ENCODE data around the gene RNF128. TPM values are rescaled to one million over a fixed set of nuclear protein-coding genes. Genes with fewer than 3 reads are reported as not detected.

Gene RNF128
- total and polyA plus RNA-seq, 10 of the 15 experiments (the other 5 are each of a cell fraction or from before 2014, with no cell fraction given), result 0.10 TPM; not detected in 9

DNA sequence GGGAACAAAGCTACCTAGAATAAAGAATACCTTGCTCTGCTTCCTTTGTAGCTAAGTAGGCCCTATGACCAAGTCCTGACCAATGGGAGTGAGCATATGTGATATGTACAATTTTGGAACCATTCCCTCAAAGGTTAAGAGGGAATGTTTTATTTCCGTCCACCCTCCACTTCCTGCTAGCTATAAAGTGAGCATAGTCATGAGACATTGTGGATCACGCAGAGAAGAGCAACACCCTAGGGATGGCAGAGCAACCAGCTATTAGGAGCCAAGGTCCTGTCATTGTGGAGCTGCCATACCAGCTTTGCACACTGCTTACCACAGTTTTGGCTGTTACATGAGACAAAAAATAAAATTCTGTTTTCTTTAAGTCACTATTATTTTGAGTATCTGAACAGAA, 45.8 kb upstream of the RNF128 start:
- no peak overlapping the region for H2AFZ ChIP-seq (ENCODE audit: control insufficient read depth, low read depth, low read length)
- no peaks in the 10 kb centered on the region for H3K36me3 ChIP-seq (ENCODE audit: control insufficient read depth in 2 of 2, insufficient read depth in 2 of 2, low read length in 1 of 2)
- no peaks in the 10 kb centered on the region for H3K79me2 ChIP-seq (ENCODE audit: control insufficient read depth, insufficient read depth, low read length)
- H4K20me1 ChIP-seq (ENCODE audit: control insufficient read depth, insufficient read depth), result no peaks in the 10 kb centered on the region
- CTCF ChIA-PET, result interaction anchor here (0.8 kb wide), 2 partner anchors 12 to 61 kb away, joined by 3 to 4 read pairs; no protein-coding TSS in a partner anchor
- SMC1A ChIA-PET (ENCODE audit: uncharacterized antibody, unreplicated experiment), result no interaction called here
- no peak overlapping the region for H3K4me3 ChIP-seq
- POLR2A ChIA-PET, result no interaction called here
- DNase-seq (ENCODE audit: low read depth, low spot score) (no peak), FAIRE-seq (no peak), ATAC-seq (no peak)
- H3K9me3 ChIP-seq (replicated peaks; ENCODE audit: control insufficient read depth, insufficient read depth, low read length), result no peaks in the 10 kb centered on the region
- no peak for TF ChIP-seq TAF1 (IDR thresholded peaks at IDR 0.05; ENCODE audit: borderline replicate concordance, low read depth, low read length)
- no peak for TF ChIP-seq CREM (IDR thresholded peaks at IDR 0.05; ENCODE audit: low read depth)
- TF ChIP-seq BACH1 (IDR thresholded peaks at IDR 0.05; ENCODE audit: borderline replicate concordance), result no peak
- TF ChIP-seq RAD51 (IDR thresholded peaks at IDR 0.05), result no peak
- TF ChIP-seq EED (IDR thresholded peaks at IDR 0.05; ENCODE audit: low read depth), result no peak
- no peak for TF ChIP-seq ZNF24 (IDR thresholded peaks at IDR 0.05)
- no peak for TF ChIP-seq PAX8 (IDR thresholded peaks at IDR 0.05)
- TF ChIP-seq CHD2 (IDR thresholded peaks at IDR 0.05; ENCODE audit: borderline replicate concordance, low read depth, low read length), result no peak
- TF ChIP-seq TCF3 (IDR thresholded peaks at IDR 0.05; ENCODE audit: borderline replicate concordance, insufficient read depth, low read depth, low read length), result no peak
- no peak for TF ChIP-seq NFIC (IDR thresholded peaks at IDR 0.05; ENCODE audit: low read depth, low read length)
- TF ChIP-seq NFYA (IDR thresholded peaks at IDR 0.05; ENCODE audit: borderline replicate concordance, low read depth, low read length), result no peak
- TF ChIP-seq NRF1 (conservative IDR thresholded peaks at IDR 0.05; ENCODE audit: low read depth, low read length), result no peak
- no peak for TF ChIP-seq ZNF384 (IDR thresholded peaks at IDR 0.05; ENCODE audit: borderline replicate concordance, low read depth, low read length)
- in situ Hi-C loops (cut with MboI) (no loop called here), intact Hi-C loops (cut with micrococcal nuclease; ENCODE audit: unreplicated experiment) (no loop called here)
- no peak overlapping the region for H3K27ac ChIP-seq (ENCODE audit: control insufficient read depth, insufficient read depth)
- no peaks in the 10 kb centered on the region for H3K27me3 ChIP-seq (replicated peaks in 1 of 2; ENCODE audit: control insufficient read depth in 2 of 2, insufficient read depth in 2 of 2, low read length in 1 of 2)
- H3K4me1 ChIP-seq (ENCODE audit: control insufficient read depth, insufficient read depth, low read length), result no peaks in the 10 kb centered on the region
- H3K9ac ChIP-seq (ENCODE audit: control insufficient read depth, insufficient read depth, low read length), result no peak overlapping the region
- H3K4me2 ChIP-seq (ENCODE audit: control insufficient read depth, insufficient read depth), result no peak overlapping the region
- WGBS (ENCODE audit: insufficient coverage, insufficient replicate concordance, low lambda C conversion rate, missing lambda C conversion rate), result 36% methylated on average over 2 of the region's 2 CpGs
- no TSS peak for BruUV-seq (replicated peaks)
- RAD21 ChIA-PET (ENCODE audit: unreplicated experiment), result no interaction called here

All from GM12878 (cell line).